NCI-H2196 treated with DMSO at 0.1 percent for 48 hours (cell line): ENCODE data around the gene NKX2-4.
"Not testable (repeated sequence)": the region's sequence is repeated elsewhere in the genome, so short reads cannot be mapped to it uniquely, and the experiment has no call there.

Source experiments
- DNase-seq: peaks from one replicate; lab custom pipeline; 2025; ENCODE audit not compliant: unreplicated experiment; lab: John Stamatoyannopoulos, UW

Gene NKX2-4

GRCh38 chr20:21394551-21394950, 2.8 kb downstream of the NKX2-4 start:
- no peak for DNase-seq

GRCh38 chr20:21393816-21394519, 3.4 kb downstream of the NKX2-4 start:
- no peak for DNase-seq

GRCh38 chr20:21393166-21393565, 4.2 kb downstream of the NKX2-4 start:
- no peak for DNase-seq

GRCh38 chr20:21391972-21392352, 5.4 kb downstream of the NKX2-4 start:
- DNase-seq: no peak

- no peak for DNase-seq
Observed at GRCh38 chr20:21391185-21391971, 5.9 kb downstream of the NKX2-4 start.

GRCh38 chr20:21390768-21391167, 6.6 kb downstream of the NKX2-4 start:
- no peak for DNase-seq

GRCh38 chr20:21389368-21389767, 8.0 kb downstream of the NKX2-4 start:
- DNase-seq: no peak

- DNase-seq: no peak
Observed at GRCh38 chr20:21388566-21388965, 8.8 kb downstream of the NKX2-4 start.

- DNase-seq: peak; percentile 26
Observed at GRCh38 chr20:21387528-21387927, 9.8 kb downstream of the NKX2-4 start.

- DNase-seq: no peak
Observed at GRCh38 chr20:21386111-21386510, 11.2 kb downstream of the NKX2-4 start.

- no peak for DNase-seq
Observed at GRCh38 chr20:21384308-21384892, 12.9 kb downstream of the NKX2-4 start.

GRCh38 chr20:21381619-21382018, 15.7 kb downstream of the NKX2-4 start:
- DNase-seq: no peak

- DNase-seq: no peak
Observed at GRCh38 chr20:21380711-21381110, 16.6 kb downstream of the NKX2-4 start.

GRCh38 chr20:21378259-21378658, 19.1 kb downstream of the NKX2-4 start:
- no peak for DNase-seq

- no peak for DNase-seq
Observed at GRCh38 chr20:21377701-21378100, 19.6 kb downstream of the NKX2-4 start.

GRCh38 chr20:21376626-21377025, 20.7 kb downstream of the NKX2-4 start:
- no peak for DNase-seq

GRCh38 chr20:21373436-21373835, 23.9 kb downstream of the NKX2-4 start:
- DNase-seq: no peak

GRCh38 chr20:21372016-21372415, 25.3 kb downstream of the NKX2-4 start:
- DNase-seq: no peak

GRCh38 chr20:21371193-21371592, 26.1 kb downstream of the NKX2-4 start:
- DNase-seq: no peak

GRCh38 chr20:21368791-21369190, 28.5 kb downstream of the NKX2-4 start:
- no peak for DNase-seq

GRCh38 chr20:21366273-21366672, 31.1 kb downstream of the NKX2-4 start:
- DNase-seq: not testable (repeated sequence)

GRCh38 chr20:21365771-21366170, 31.6 kb downstream of the NKX2-4 start:
- no peak for DNase-seq
